HCT116 (cell line): ENCODE measurements around the gene TCF7L2.
"Not testable (repeated sequence)": the region's sequence is repeated elsewhere in the genome, so short reads cannot be mapped to it uniquely, and the experiment has no call there.

Source experiments
- EZH2 ChIP-seq: fragments of 200-600 bp; sonication (generic); IDR thresholded peaks from 2 replicates; pipeline ENCODE4 v1.6.1; 2017; ENCODE audit warnings: antibody characterized with exemption, mixed run types
- POLR2A ChIP-seq: IDR thresholded peaks from 2 replicates; pipeline ENCODE4 v1.7.0; 2011; ENCODE audit warnings: borderline replicate concordance; ENCODE audit not compliant: insufficient read depth, insufficient read length; ENCODE audit errors: extremely low read depth
- POLR2AphosphoS5 ChIP-seq: IDR thresholded peaks from 2 replicates; pipeline ENCODE4 v1.6.1; 2011; ENCODE audit warnings: mild to moderate bottlenecking, low read depth, low read length, moderate library complexity
- RAD21 ChIP-seq: IDR thresholded peaks from 2 replicates; pipeline ENCODE4 v1.6.1; 2012; ENCODE audit warnings: low read depth, mild to moderate bottlenecking
- TF ChIP-seq, protein P1 (sequence below), 3 experiments: fragments of 200-600 bp in 1 of 3; sonication (generic) in 1 of 3; IDR thresholded peaks in 2 of 3; conservative IDR thresholded peaks in 1 of 3; 2 replicates each; pipeline ENCODE4 v1.5.1; 2012 to 2017; ENCODE audit warnings: low read depth in 2 of 3, low read length in 2 of 3, antibody characterized with exemption in 1 of 3, borderline replicate concordance in 1 of 3, control low read depth in 1 of 3, mild to moderate bottlenecking in 1 of 3, mixed read lengths in 1 of 3, mixed run types in 1 of 3, moderate library complexity in 1 of 3; ENCODE audit not compliant: insufficient read depth in 1 of 3
- TF ChIP-seq, protein P2 (sequence below): IDR thresholded peaks from 2 replicates; pipeline ENCODE4 v1.6.1; 2011; ENCODE audit warnings: mild to moderate bottlenecking, low read length, moderate library complexity; ENCODE audit not compliant: insufficient replicate concordance; ENCODE audit errors: extremely low read depth
- TF ChIP-seq, protein P3 (sequence below): IDR thresholded peaks from 2 replicates; pipeline ENCODE4 v1.6.1; 2012

DNA sequence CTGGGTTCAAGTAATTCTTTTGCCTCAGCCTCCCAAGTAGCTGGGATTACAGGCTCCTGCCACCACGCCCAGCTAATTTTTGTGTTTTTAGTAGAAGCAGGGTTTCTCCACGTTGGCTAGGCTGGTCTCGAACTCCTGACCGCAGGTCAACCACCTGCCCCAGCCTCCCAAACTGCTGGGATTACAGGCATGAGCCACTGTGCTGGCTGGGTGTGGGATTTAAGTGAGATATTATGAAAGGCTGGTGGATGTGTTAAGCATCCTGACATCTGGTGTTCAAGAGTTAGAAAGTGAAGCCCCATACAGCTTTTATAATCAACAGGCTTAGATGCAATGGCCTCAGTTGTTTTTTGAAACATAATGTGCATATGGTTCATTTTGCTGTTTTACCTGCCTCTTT, 159.4 kb downstream of the TCF7L2 start:
- TF ChIP-seq, protein P1, sequence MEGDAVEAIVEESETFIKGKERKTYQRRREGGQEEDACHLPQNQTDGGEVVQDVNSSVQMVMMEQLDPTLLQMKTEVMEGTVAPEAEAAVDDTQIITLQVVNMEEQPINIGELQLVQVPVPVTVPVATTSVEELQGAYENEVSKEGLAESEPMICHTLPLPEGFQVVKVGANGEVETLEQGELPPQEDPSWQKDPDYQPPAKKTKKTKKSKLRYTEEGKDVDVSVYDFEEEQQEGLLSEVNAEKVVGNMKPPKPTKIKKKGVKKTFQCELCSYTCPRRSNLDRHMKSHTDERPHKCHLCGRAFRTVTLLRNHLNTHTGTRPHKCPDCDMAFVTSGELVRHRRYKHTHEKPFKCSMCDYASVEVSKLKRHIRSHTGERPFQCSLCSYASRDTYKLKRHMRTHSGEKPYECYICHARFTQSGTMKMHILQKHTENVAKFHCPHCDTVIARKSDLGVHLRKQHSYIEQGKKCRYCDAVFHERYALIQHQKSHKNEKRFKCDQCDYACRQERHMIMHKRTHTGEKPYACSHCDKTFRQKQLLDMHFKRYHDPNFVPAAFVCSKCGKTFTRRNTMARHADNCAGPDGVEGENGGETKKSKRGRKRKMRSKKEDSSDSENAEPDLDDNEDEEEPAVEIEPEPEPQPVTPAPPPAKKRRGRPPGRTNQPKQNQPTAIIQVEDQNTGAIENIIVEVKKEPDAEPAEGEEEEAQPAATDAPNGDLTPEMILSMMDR (IDR thresholded peaks at IDR 0.05 in 2 of 3, conservative IDR thresholded peaks at IDR 0.05 in 1 of 3; ENCODE audit: borderline replicate concordance in 1 of 3, insufficient read depth in 1 of 3, low read depth in 2 of 3, low read length in 2 of 3), result not testable (repeated sequence)
- not testable (repeated sequence) for TF ChIP-seq POLR2AphosphoS5, POLR2A, EZH2
- TF ChIP-seq, protein P2, sequence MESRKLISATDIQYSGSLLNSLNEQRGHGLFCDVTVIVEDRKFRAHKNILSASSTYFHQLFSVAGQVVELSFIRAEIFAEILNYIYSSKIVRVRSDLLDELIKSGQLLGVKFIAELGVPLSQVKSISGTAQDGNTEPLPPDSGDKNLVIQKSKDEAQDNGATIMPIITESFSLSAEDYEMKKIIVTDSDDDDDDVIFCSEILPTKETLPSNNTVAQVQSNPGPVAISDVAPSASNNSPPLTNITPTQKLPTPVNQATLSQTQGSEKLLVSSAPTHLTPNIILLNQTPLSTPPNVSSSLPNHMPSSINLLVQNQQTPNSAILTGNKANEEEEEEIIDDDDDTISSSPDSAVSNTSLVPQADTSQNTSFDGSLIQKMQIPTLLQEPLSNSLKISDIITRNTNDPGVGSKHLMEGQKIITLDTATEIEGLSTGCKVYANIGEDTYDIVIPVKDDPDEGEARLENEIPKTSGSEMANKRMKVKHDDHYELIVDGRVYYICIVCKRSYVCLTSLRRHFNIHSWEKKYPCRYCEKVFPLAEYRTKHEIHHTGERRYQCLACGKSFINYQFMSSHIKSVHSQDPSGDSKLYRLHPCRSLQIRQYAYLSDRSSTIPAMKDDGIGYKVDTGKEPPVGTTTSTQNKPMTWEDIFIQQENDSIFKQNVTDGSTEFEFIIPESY, result not testable (repeated sequence)
- 0 out of 2 replicates have a peak, but pooled peaks have one; percentile 14 for TF ChIP-seq RAD21
- TF ChIP-seq, protein P3, sequence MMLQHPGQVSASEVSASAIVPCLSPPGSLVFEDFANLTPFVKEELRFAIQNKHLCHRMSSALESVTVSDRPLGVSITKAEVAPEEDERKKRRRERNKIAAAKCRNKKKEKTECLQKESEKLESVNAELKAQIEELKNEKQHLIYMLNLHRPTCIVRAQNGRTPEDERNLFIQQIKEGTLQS, result not testable (repeated sequence)
